ENCODE results near the gene SCNN1A.

SCNN1A gene

DNA sequence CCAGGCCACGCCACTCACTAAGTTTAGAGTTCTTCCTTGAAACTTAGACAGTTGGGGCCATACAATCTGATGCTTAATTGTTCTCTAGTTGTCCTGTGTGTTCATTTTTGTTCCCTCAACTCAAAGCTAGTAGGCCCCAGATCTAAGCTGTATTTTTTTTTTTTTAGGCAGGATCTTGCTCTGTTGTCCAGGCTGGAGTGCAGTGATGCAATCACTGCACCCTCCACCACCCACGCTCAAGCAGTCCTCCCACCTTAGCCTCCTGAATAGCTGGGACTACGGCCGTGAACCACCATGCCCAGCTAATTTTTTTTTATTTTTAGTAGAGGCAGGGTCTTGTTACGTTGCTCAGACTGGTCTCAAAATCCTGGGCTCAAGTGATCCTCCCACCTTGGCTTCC, 41.0 kb downstream of the SCNN1A start:
- no peak for TF ChIP-seq GABPA (IDR thresholded peaks at IDR 0.05; ENCODE audit: low read depth)
- TF ChIP-seq SPI1 (IDR thresholded peaks at IDR 0.05; ENCODE audit: borderline replicate concordance, low read depth), result no peak
- TF ChIP-seq, protein P1, sequence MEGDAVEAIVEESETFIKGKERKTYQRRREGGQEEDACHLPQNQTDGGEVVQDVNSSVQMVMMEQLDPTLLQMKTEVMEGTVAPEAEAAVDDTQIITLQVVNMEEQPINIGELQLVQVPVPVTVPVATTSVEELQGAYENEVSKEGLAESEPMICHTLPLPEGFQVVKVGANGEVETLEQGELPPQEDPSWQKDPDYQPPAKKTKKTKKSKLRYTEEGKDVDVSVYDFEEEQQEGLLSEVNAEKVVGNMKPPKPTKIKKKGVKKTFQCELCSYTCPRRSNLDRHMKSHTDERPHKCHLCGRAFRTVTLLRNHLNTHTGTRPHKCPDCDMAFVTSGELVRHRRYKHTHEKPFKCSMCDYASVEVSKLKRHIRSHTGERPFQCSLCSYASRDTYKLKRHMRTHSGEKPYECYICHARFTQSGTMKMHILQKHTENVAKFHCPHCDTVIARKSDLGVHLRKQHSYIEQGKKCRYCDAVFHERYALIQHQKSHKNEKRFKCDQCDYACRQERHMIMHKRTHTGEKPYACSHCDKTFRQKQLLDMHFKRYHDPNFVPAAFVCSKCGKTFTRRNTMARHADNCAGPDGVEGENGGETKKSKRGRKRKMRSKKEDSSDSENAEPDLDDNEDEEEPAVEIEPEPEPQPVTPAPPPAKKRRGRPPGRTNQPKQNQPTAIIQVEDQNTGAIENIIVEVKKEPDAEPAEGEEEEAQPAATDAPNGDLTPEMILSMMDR (IDR thresholded peaks at IDR 0.05; ENCODE audit: insufficient read depth, low read length), result no peak
- TF ChIP-seq, protein P2, sequence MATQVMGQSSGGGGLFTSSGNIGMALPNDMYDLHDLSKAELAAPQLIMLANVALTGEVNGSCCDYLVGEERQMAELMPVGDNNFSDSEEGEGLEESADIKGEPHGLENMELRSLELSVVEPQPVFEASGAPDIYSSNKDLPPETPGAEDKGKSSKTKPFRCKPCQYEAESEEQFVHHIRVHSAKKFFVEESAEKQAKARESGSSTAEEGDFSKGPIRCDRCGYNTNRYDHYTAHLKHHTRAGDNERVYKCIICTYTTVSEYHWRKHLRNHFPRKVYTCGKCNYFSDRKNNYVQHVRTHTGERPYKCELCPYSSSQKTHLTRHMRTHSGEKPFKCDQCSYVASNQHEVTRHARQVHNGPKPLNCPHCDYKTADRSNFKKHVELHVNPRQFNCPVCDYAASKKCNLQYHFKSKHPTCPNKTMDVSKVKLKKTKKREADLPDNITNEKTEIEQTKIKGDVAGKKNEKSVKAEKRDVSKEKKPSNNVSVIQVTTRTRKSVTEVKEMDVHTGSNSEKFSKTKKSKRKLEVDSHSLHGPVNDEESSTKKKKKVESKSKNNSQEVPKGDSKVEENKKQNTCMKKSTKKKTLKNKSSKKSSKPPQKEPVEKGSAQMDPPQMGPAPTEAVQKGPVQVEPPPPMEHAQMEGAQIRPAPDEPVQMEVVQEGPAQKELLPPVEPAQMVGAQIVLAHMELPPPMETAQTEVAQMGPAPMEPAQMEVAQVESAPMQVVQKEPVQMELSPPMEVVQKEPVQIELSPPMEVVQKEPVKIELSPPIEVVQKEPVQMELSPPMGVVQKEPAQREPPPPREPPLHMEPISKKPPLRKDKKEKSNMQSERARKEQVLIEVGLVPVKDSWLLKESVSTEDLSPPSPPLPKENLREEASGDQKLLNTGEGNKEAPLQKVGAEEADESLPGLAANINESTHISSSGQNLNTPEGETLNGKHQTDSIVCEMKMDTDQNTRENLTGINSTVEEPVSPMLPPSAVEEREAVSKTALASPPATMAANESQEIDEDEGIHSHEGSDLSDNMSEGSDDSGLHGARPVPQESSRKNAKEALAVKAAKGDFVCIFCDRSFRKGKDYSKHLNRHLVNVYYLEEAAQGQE (IDR thresholded peaks at IDR 0.05; ENCODE audit: insufficient replicate concordance, low read depth), result no peak
- no peak for TF ChIP-seq POLR2AphosphoS5 (IDR thresholded peaks at IDR 0.05; ENCODE audit: low read depth)
- H3K4me3 ChIP-seq (replicated peaks; ENCODE audit: insufficient read depth, low read length), result no peak overlapping the region
- no peaks in the 10 kb centered on the region for H3K27me3 ChIP-seq (ENCODE audit: insufficient read depth, poor library complexity, severe bottlenecking)
- no peak for DNase-seq (ENCODE audit: low read depth in 1 of 2, low spot score in 1 of 2)
- peak overlapping the region; percentile 99 for H3K27ac ChIP-seq (replicated peaks)

DNA sequence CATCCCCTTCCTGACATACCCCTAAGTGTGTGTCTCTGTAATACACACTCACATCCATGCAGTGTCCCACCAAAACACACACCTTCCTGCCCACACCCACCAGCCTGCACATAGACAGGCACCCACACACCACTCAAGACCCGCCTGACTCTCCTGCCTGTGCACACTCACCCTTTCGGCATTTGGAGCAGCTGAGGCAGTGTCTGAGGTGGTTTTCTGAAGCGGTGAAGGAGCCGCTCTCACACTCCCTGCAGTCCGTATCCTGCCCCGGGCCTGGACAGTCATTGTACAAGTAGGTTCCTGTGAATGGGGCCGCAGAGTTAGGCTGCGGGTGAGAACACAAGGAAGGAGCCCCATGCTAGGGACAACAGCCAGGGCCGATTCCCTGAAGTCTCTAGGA, 41.8 kb downstream of the SCNN1A start:
- no peak for DNase-seq (ENCODE audit: low read depth in 1 of 2, low spot score in 1 of 2)
- H3K4me3 ChIP-seq (replicated peaks; ENCODE audit: insufficient read depth, low read length), result no peak overlapping the region
- no peaks in the 10 kb centered on the region for H3K27me3 ChIP-seq (ENCODE audit: insufficient read depth, poor library complexity, severe bottlenecking)
- H3K27ac ChIP-seq (replicated peaks), result peak overlapping the region; percentile 99
- TF ChIP-seq, protein P2 (IDR thresholded peaks at IDR 0.05; ENCODE audit: insufficient replicate concordance, low read depth), result no peak
- 0 out of 2 replicates have a peak, but pooled peaks have one; percentile 44 for TF ChIP-seq POLR2AphosphoS5 (IDR thresholded peaks at IDR 0.05; ENCODE audit: low read depth)

DNA sequence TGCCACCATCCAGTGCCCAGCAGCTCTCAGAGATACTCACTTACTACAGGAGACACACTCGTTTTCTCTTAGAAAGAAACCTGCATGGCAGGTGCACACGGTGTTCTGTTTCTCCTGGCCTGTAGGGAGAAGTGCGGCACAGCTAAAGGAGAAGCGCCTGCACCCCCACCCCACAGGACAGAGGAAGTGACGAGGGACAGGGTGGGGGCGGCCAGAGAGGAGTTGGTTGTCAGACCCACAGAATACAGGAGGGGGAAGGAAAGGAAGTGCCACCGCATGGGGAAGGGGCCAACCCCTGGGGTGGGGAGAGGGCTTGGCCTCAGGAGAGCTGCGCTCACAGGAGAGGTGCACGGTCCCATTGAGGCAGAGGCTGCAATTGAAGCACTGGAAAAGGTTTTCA, 42.3 kb downstream of the SCNN1A start:
- TF ChIP-seq SPI1 (IDR thresholded peaks at IDR 0.05; ENCODE audit: borderline replicate concordance, low read depth) (peak; percentile 82), GABPA (IDR thresholded peaks at IDR 0.05; ENCODE audit: low read depth) (peak; percentile 47; the same call in 1 of the 2 replicates), POLR2AphosphoS5 (IDR thresholded peaks at IDR 0.05; ENCODE audit: low read depth) (peak; percentile 25; the same call in 1 of the 2 replicates)
- TF ChIP-seq, protein P2 (IDR thresholded peaks at IDR 0.05; ENCODE audit: insufficient replicate concordance, low read depth), result no peak
- TF ChIP-seq, protein P1 (IDR thresholded peaks at IDR 0.05; ENCODE audit: insufficient read depth, low read length), result no peak
- no peak overlapping the region for H3K4me3 ChIP-seq (replicated peaks; ENCODE audit: insufficient read depth, low read length)
- H3K27ac ChIP-seq (replicated peaks), result peak overlapping the region; percentile 99
- DNase-seq (ENCODE audit: low read depth in 1 of 2, low spot score in 1 of 2), result peak in 1 of 2 experiments; percentile 84
- H3K27me3 ChIP-seq (ENCODE audit: insufficient read depth, poor library complexity, severe bottlenecking), result no peaks in the 10 kb centered on the region

All from HL-60 (cell line).